Measurements from ENCODE around the gene COL27A1. TPM values are rescaled to one million over a fixed set of nuclear protein-coding genes. Genes with fewer than 3 reads are reported as not detected.

COL27A1 gene
- total and polyA plus RNA-seq, 4 donors: 10.9 to 25.6 (median 17.4) TPM

- ATAC-seq (ENCODE audit: insufficient read depth, low FRiP score): no peak
- Histone ChIP-seq H3K4me3 (no peak overlapping the region), H3K9ac (ENCODE audit: insufficient read depth in 1 of 2, low read length in 2 of 2) (no peak overlapping the region), H3K9me3 (ENCODE audit: control insufficient read depth in 4 of 4, insufficient read depth in 3 of 4, low read length in 3 of 4) (no peaks in the 10 kb centered on the region), H3K27ac (ENCODE audit: low read depth in 1 of 2, low read length in 1 of 2) (no peak overlapping the region), H3K4me1 (ENCODE audit: control insufficient read depth in 5 of 5, insufficient read depth in 5 of 5, low read length in 5 of 5) (peaks cover 0 to 24% (median 0%) of the 10 kb centered on the region in 5 donors), H3K36me3 (ENCODE audit: control insufficient read depth in 4 of 4, insufficient read depth in 4 of 4, low read length in 4 of 4) (peaks cover 0 to 10% (median 0%) of the 10 kb centered on the region in 4 donors), H3K27me3 (ENCODE audit: control insufficient read depth in 3 of 3, insufficient read depth in 3 of 3, low read length in 2 of 3) (no peaks in the 10 kb centered on the region)
- 92 to 93% methylated on average over 10 of the region's 10 CpGs for WGBS, 2 donors
- TF ChIP-seq CTCF (IDR thresholded peaks at IDR 0.05; ENCODE audit: control extremely low read depth, extremely low read depth): no peak
- DNase-seq: no peak
These were observed 71.1 kb downstream of the COL27A1 start for GRCh38 chr9:114226246-114227055.

GRCh38 chr9:114227288-114228015 is 72.1 kb downstream of the COL27A1 start:
- no peak for DNase-seq
- Histone ChIP-seq H3K27ac (ENCODE audit: low read depth in 1 of 2, low read length in 1 of 2) (no peak overlapping the region), H3K4me1 (ENCODE audit: control insufficient read depth in 5 of 5, insufficient read depth in 5 of 5, low read length in 5 of 5) (peaks cover 0 to 24% (median 0%) of the 10 kb centered on the region in 5 donors), H3K9ac (ENCODE audit: insufficient read depth in 1 of 2, low read length in 2 of 2) (no peak overlapping the region), H3K27me3 (ENCODE audit: control insufficient read depth in 3 of 3, insufficient read depth in 3 of 3, low read length in 2 of 3) (no peaks in the 10 kb centered on the region), H3K36me3 (ENCODE audit: control insufficient read depth in 4 of 4, insufficient read depth in 4 of 4, low read length in 4 of 4) (peaks cover 0 to 10% (median 2%) of the 10 kb centered on the region in 4 donors), H3K9me3 (ENCODE audit: control insufficient read depth in 4 of 4, insufficient read depth in 3 of 4, low read length in 3 of 4) (no peaks in the 10 kb centered on the region), H3K4me3 (no peak overlapping the region)
- ATAC-seq (ENCODE audit: insufficient read depth, low FRiP score): no peak
- no peak for TF ChIP-seq CTCF (IDR thresholded peaks at IDR 0.05; ENCODE audit: control extremely low read depth, extremely low read depth)
- WGBS, 2 donors: 85 to 90% methylated on average over 16 of the region's 16 CpGs

GRCh38 chr9:114228016-114228808 is 72.9 kb downstream of the COL27A1 start:
- Histone ChIP-seq H3K36me3 (ENCODE audit: control insufficient read depth in 4 of 4, insufficient read depth in 4 of 4, low read length in 4 of 4) (peaks cover 0 to 10% (median 2%) of the 10 kb centered on the region in 4 donors), H3K4me1 (ENCODE audit: control insufficient read depth in 5 of 5, insufficient read depth in 5 of 5, low read length in 5 of 5) (peaks cover 0 to 26% (median 0%) of the 10 kb centered on the region in 5 donors), H3K9me3 (ENCODE audit: control insufficient read depth in 4 of 4, insufficient read depth in 3 of 4, low read length in 3 of 4) (no peaks in the 10 kb centered on the region), H3K27ac (ENCODE audit: low read depth in 1 of 2, low read length in 1 of 2) (no peak overlapping the region), H3K4me3 (no peak overlapping the region), H3K27me3 (ENCODE audit: control insufficient read depth in 3 of 3, insufficient read depth in 3 of 3, low read length in 2 of 3) (no peaks in the 10 kb centered on the region), H3K9ac (ENCODE audit: insufficient read depth in 1 of 2, low read length in 2 of 2) (no peak overlapping the region)
- 80 to 88% methylated on average over 17 of the region's 17 CpGs for WGBS, 2 donors
- peak in 1 of 3 donors; percentile 46 for DNase-seq
- ATAC-seq (ENCODE audit: insufficient read depth, low FRiP score): no peak
- TF ChIP-seq CTCF (IDR thresholded peaks at IDR 0.05; ENCODE audit: control extremely low read depth, extremely low read depth): no peak

All from lung (tissue), 12 donors.